GM12891 (cell line): Measurements from ENCODE around the gene MS4A1.

Experiments used
- POLR2A ChIP-seq: IDR thresholded peaks from 2 replicates; pipeline ENCODE4 v1.6.1; 2011; ENCODE audit warnings: low read depth, low read length, control low read depth
- POLR2AphosphoS5 ChIP-seq: IDR thresholded peaks from 2 replicates; pipeline ENCODE4 v1.6.1; 2011; ENCODE audit warnings: low read depth, low read length, control low read depth
- TAF1 ChIP-seq: IDR thresholded peaks from 2 replicates; pipeline ENCODE4 v1.6.1; 2011; ENCODE audit warnings: low read depth, low read length, control low read depth

DNA sequence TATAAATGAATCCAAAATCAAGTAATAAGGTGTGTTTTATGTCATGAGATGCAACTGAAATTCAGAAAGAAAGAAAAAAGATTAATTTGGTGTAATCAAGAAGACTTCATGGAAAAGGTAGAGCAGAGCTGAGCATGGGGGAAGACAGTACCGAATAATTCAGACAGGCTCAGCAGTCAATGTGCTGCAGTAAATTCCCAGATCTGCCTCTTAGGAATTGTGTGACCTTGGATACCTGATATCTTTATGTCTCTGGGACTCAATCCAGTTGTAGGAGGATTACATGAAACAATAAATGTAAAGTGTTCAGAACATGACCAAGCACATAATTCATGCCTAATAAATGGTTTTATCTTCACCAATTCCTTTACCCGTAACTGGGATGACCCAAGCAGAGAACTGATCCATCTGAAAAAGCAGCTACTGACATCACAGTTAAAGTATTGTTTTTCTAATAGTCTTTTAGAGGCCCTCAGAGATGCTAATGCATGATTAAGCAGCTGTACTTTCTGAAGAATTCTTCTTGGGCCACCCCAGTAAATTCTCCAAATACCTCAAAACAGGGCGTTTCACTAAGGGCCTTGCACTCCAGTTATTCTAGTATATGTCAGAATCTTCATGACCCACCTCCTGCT is 44.7 kb downstream of the MS4A1 start:
- TF ChIP-seq POLR2A, result no peak
- no peak for TF ChIP-seq TAF1
- no peak for TF ChIP-seq POLR2AphosphoS5
